Gastroesophageal sphincter (tissue), 4 donors: ENCODE data around the gene ITLN1. TPM values are rescaled to one million over a fixed set of nuclear protein-coding genes. Genes with fewer than 3 reads are reported as not detected.

Source experiments
- ATAC-seq: fragments of 150-250 bp; one replicate; pipeline ENCODE4 v1.9.1; 2016; ENCODE audit warnings: mild to moderate bottlenecking, moderate library complexity
- H3K27ac ChIP-seq, 4 donors: fragments of 200-600 bp; sonication (generic) in 3 of 4; 1 replicate in 3 of 4; 2 replicates in 1 of 4; pipeline ENCODE4 v1.5.1; 2016 to 2019
- H3K27me3 ChIP-seq: fragments of 200-600 bp; sonication (generic); one replicate; pipeline ENCODE4 v1.5.1; 2019
- H3K36me3 ChIP-seq, 2 donors: fragments of 200-600 bp; sonication (generic); one replicate each; pipeline ENCODE4 v1.5.1; 2019; ENCODE audit warnings: control low read depth in 1 of 2
- H3K4me1 ChIP-seq, 3 donors: fragments of 200-600 bp; sonication (generic); 1 replicate in 2 of 3; 2 replicates in 1 of 3; pipeline ENCODE4 v1.5.1; 2016 to 2019; ENCODE audit warnings: control low read depth in 2 of 3
- H3K4me3 ChIP-seq, 2 donors: fragments of 200-600 bp; sonication (generic); one replicate each; pipeline ENCODE4 v1.5.1; 2019; ENCODE audit warnings: mild to moderate bottlenecking in 1 of 2, moderate library complexity in 1 of 2
- H3K9me3 ChIP-seq, 3 donors: fragments of 200-600 bp; sonication (generic); one replicate each; pipeline ENCODE4 v1.5.1; 2017 to 2019; ENCODE audit warnings: control low read depth in 2 of 3
- CTCF ChIP-seq, 4 experiments: fragments of 200-600 bp in 2 of 4; fragments of 450-650 bp in 2 of 4; sonication (generic) in 1 of 4; IDR thresholded peaks; one replicate each; pipeline ENCODE4 v1.5.1; 2017 to 2019; ENCODE audit warnings: antibody characterized with exemption in 4 of 4, mild to moderate bottlenecking in 2 of 4, moderate library complexity in 2 of 4
- EP300 ChIP-seq: sonication (generic); formaldehyde crosslinking; IDR thresholded peaks from one replicate; pipeline ENCODE4 v1.6.1; 2017; ENCODE audit warnings: antibody characterized with exemption, mild to moderate bottlenecking
- POLR2A ChIP-seq, 2 donors: fragments of 450-650 bp; IDR thresholded peaks; one replicate each; pipeline ENCODE4 v1.6.1; 2017; ENCODE audit warnings: antibody characterized with exemption in 2 of 2, mild to moderate bottlenecking in 2 of 2, moderate library complexity in 1 of 2
- POLR2AphosphoS5 ChIP-seq: sonication (generic); formaldehyde crosslinking; IDR thresholded peaks from one replicate; pipeline ENCODE4 v1.6.1; 2017; ENCODE audit warnings: antibody characterized with exemption
- WGBS, 2 donors: methylation state at CpG; one replicate each; pipeline ENCODE4 v1.1.5; 2018; ENCODE audit warnings: low coverage in 1 of 2; 5-methylcytosine and 5-hydroxymethylcytosine counted together
- total RNA-seq, 4 donors: library from RNA; depleted of rRNA; stranded (reverse); fragments of >200 nt; gene quantifications; one replicate each; pipeline ENCODE4 v1.1.0, GENCODE V29; 2016

ITLN1 gene
- total RNA-seq, 4 donors from 2014 or later = 0.46 to 1.9 TPM; not detected in 2

DNA sequence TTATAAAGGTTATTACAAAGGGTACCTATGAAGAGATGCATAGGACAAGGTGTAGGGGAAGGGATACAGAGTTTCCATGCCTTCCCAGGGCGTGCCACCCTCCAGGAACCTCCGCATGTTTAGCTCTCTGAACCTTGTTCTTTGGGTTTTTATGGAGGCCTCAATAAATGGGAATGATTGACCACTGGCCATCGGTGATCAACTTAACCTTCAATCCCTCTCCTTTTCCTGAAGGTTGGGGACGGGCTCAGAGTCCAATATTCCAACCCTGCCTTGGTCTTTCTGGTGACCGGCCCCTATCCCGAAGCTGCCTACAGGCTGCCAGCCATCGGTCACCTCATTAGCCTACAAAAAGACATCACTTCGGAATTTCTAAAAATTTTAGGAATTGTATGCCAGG is 34.0 kb downstream of the ITLN1 start:
- no peaks in the 10 kb centered on the region for H3K36me3 ChIP-seq
- no peak for ATAC-seq
- H3K27ac ChIP-seq = no peak overlapping the region
- no peak for TF ChIP-seq POLR2AphosphoS5
- no peak for TF ChIP-seq POLR2A (IDR thresholded peaks at IDR 0.05)
- no peak for TF ChIP-seq EP300
- TF ChIP-seq CTCF (IDR thresholded peaks at IDR 0.05) = no peak
- WGBS, 2 donors = 87 to 91% methylated on average over 4 to 5 of the region's 8 CpGs
- H3K4me3 ChIP-seq = no peak overlapping the region
- H3K9me3 ChIP-seq = no peaks in the 10 kb centered on the region
- H3K4me1 ChIP-seq = no peaks in the 10 kb centered on the region
- H3K27me3 ChIP-seq = peaks cover 4% of the 10 kb centered on the region

- no peak for TF ChIP-seq EP300
- TF ChIP-seq CTCF (IDR thresholded peaks at IDR 0.05) = no peak
- no peak for TF ChIP-seq POLR2A (IDR thresholded peaks at IDR 0.05)
- no peak for TF ChIP-seq POLR2AphosphoS5
Observed at GRCh38 chr1:160850541-160850940, 34.4 kb downstream of the ITLN1 start.

GRCh38 chr1:160846281-160846680 is 38.7 kb downstream of the ITLN1 start:
- 79 to 88% methylated on average over 2 to 9 of the region's 12 CpGs for WGBS, 2 donors
- no peaks in the 10 kb centered on the region for H3K36me3 ChIP-seq
- ATAC-seq = no peak

More at GRCh38 chr1:160850541-160850940, 34.4 kb downstream of the ITLN1 start:
- H3K27ac ChIP-seq = no peak overlapping the region
- ATAC-seq = no peak
- no peaks in the 10 kb centered on the region for H3K36me3 ChIP-seq
- H3K9me3 ChIP-seq = no peaks in the 10 kb centered on the region
- no peaks in the 10 kb centered on the region for H3K4me1 ChIP-seq
- H3K27me3 ChIP-seq = peaks cover 4% of the 10 kb centered on the region
- WGBS, 2 donors = 61 to 80% methylated on average over 4 to 5 of the region's 5 CpGs
- no peak overlapping the region for H3K4me3 ChIP-seq

GRCh38 chr1:160844447-160845232 is 40.3 kb downstream of the ITLN1 start:
- no peak for ATAC-seq
- H3K4me1 ChIP-seq = no peaks in the 10 kb centered on the region
- no peak overlapping the region for H3K27ac ChIP-seq
- 50 to 87% methylated on average over 2 to 11 of the region's 12 CpGs for WGBS, 2 donors
- H3K9me3 ChIP-seq = no peaks in the 10 kb centered on the region
- peaks cover 7% of the 10 kb centered on the region for H3K27me3 ChIP-seq
- H3K4me3 ChIP-seq = no peak overlapping the region
- no peak for TF ChIP-seq EP300
- TF ChIP-seq CTCF (IDR thresholded peaks at IDR 0.05) = no peak
- no peak for TF ChIP-seq POLR2AphosphoS5
- TF ChIP-seq POLR2A (IDR thresholded peaks at IDR 0.05) = no peak
- no peaks in the 10 kb centered on the region for H3K36me3 ChIP-seq

More at GRCh38 chr1:160846281-160846680, 38.7 kb downstream of the ITLN1 start:
- H3K27ac ChIP-seq = no peak overlapping the region
- no peak for TF ChIP-seq POLR2A (IDR thresholded peaks at IDR 0.05)
- TF ChIP-seq POLR2AphosphoS5 = no peak
- TF ChIP-seq CTCF (IDR thresholded peaks at IDR 0.05) = no peak
- no peak for TF ChIP-seq EP300
- H3K4me3 ChIP-seq = no peak overlapping the region
- no peaks in the 10 kb centered on the region for H3K4me1 ChIP-seq
- H3K27me3 ChIP-seq = peaks cover 11% of the 10 kb centered on the region
- H3K9me3 ChIP-seq = no peaks in the 10 kb centered on the region

- peaks cover 0 to 7% (median 0%) of the 10 kb centered on the region in 3 donors for H3K4me1 ChIP-seq
- H3K27ac ChIP-seq = no peak overlapping the region
- peaks cover 7% of the 10 kb centered on the region for H3K27me3 ChIP-seq
- no peaks in the 10 kb centered on the region for H3K36me3 ChIP-seq
- TF ChIP-seq EP300 = no peak
- no peak for TF ChIP-seq POLR2A (IDR thresholded peaks at IDR 0.05)
- no peak for TF ChIP-seq POLR2AphosphoS5
- TF ChIP-seq CTCF (IDR thresholded peaks at IDR 0.05) = no peak
- H3K4me3 ChIP-seq = no peak overlapping the region
- WGBS, 2 donors = 93 to 100% methylated on average over 2 to 3 of the region's 4 CpGs
- H3K9me3 ChIP-seq = no peaks in the 10 kb centered on the region
- ATAC-seq = no peak
Observed at GRCh38 chr1:160841079-160841478, 43.9 kb downstream of the ITLN1 start.
